NCI-H524 treated with DMSO at 0.1 percent for 48 hours (cell line): ENCODE data around the gene NIM1K.
A peak's percentile ranks its signal among the peaks of the same experiment; 100 is the strongest.
"Not testable (repeated sequence)": the region's sequence is repeated elsewhere in the genome, so short reads cannot be mapped to it uniquely, and the experiment has no call there.

Experiments
- DNase-seq: peaks from one replicate; lab custom pipeline; 2025; lab: John Stamatoyannopoulos, UW

NIM1K gene

DNA sequence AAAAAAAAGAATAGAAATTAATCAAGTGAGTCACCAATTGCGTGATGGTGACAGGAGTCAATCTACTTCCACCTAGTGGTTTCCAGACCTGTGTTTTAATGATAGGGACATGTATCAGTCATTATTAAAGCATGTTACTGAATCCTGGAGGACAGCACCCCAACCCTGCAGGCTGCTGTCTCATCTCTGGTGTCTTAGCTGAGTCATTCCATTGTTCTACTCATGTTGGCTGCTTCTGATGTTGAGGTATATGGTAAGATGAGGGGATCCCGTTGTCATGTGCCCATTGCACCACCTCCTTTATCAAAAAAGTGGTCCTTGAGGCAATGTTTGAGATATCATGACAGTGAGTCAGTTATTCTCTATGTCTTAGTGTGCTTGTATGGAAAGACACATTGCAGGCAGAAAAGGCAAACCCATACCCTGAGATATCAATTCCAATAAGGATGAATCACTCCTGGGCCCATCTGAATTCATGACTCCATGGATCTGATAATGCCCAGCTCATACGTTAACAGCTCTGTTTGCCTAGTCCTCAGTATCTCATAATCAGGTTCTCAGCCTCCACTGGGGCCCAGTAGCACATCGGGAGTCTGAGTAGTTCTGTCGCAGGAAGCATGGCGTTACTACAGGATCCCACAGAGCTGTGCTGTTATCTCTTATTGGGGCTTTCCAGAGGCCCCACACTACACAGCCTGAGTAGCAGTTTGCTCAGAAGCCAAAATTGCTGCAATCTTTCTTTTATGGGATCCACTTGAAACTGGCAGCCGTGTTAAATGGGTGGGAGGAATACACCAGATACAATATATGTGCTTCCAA is 90.0 kb downstream of the NIM1K start:
- DNase-seq, result no peak

DNA sequence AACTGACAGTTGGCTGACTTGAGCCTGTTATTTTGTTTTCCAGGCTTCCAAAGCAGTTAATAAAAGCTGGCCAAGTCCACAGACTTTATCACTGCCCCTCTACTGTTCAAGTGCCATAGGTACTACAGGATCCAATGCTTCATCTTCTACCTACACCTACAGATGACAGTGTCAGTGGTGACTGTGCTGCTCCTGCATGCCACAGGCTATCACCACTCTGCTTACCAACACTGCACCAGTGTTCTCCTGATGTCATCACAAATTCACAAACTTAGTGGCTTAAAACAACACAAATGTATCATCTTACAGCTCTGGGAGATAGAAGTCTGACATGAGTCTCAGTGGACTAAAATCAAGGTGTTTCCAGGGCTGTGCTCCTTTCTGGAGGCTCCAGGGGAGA is 94.6 kb downstream of the NIM1K start:
- DNase-seq, result no peak

DNA sequence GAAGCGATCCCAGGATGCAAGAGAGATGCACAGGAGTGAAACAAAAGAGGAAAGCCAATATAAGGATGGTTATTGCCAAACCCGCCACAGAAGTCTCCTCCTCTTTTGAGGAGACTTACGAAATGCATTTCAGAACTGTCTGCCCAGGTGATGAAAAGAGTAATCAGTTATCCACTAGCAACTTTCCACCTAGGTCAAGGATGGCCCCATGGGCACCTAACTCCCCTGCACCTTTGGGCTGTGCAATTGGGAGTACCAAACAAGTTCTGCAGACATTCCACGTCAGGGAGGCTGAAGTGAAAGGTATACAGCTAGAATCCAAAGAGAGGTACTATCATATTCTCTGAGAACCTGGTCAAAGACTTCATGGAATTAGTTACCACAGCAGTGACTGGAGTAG is 95.5 kb downstream of the NIM1K start:
- DNase-seq, result no peak

DNA sequence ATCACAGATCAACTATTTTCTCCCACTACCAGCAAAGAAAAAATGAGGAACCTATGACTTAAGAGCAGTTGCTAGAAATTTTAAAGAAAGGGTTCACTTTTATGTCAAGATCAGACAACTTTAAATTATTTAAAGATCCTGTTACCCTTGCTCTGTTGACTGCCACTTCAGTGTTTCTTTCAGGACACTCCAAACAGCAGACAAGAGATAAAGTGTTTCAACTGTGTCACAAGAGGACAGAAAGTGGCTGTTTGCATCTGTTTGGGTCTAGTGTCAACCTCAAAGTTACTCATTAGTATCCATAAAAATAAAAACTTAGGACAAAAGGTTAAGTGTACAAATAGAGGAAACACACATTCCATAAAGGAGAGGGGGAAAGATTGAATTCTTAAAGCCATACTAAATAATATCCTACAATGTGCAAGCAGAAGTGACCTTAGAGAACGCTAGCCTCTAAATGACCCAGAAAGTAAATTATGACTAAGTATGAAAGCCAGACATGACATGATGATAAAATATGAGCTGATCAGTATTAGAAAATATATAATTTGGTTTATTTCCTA is 96.3 kb downstream of the NIM1K start:
- DNase-seq, result no peak

DNA sequence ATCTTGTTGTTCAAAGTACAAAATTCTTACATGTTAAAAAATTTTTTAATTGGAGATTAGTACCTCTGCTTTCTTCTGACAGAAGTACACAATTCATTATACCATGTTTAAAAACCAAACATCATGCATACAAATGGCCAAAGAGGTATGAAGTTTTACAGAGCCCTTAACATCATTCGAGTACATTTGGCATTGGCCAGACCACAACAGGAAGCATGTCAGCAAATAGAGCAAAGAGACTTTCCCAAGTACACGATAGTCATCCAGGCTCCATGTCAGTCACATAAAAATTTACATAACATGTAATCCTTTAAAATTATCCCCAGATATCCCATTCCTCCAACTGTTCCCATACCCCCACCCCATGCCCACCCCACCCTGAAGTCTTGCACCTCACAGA is 98.7 kb downstream of the NIM1K start:
- no peak for DNase-seq

DNA sequence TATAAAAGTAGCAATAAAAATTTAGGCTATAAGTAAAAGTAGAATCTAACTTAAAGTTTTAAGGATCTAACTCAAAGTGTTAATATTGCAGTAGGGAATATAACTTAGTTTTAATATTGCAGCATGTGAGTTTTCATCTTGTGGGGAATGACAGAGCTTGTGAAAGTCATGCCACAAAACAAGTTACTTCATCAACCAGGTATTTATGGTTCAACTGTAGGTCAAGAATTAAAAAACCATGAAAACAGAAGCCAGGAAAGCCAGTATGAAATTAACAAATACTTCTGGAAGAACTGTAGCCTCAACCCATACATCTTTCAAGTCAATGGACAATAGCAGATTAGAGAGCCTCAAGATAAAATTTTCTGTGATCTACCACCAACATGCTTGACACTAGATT is 102.2 kb downstream of the NIM1K start:
- DNase-seq, result no peak

DNA sequence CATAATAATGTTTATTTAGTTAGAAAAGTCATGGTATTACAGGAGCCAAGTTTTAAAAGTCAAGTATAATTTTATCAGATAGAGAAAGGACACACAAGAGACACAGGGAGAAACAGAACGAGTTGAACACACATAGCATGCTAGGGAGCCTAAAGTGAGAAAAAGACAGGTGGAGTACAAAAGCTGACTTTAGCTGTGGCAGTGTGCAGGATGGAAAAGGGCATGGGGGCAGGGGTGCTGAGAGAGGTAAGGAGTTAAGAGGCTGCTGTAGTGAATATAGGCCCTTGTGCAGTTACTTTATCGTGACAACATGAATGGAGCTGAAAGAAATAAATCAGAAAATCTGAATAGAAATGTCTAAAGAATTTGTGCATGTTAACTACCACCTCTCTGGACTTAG is 103.2 kb downstream of the NIM1K start:
- DNase-seq, result no peak

DNA sequence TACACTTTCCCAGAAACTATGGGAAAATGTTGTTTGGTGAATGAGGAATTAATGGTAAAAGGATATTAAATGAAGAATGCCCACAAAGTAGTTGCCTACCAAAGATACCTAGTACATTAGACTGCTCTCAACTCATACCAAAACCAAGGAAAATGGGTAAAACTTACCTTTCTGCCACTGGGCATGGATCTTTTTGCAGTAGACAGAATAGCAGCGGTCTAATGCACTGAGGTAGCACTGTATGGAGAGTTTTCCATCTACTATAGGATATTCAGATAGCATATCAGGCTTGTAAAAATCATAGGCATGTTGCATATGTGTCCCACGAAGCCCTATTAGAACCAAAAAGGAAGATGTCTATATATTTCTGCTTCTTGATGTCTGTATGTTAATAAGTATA is 104.8 kb downstream of the NIM1K start:
- DNase-seq, result no peak

DNA sequence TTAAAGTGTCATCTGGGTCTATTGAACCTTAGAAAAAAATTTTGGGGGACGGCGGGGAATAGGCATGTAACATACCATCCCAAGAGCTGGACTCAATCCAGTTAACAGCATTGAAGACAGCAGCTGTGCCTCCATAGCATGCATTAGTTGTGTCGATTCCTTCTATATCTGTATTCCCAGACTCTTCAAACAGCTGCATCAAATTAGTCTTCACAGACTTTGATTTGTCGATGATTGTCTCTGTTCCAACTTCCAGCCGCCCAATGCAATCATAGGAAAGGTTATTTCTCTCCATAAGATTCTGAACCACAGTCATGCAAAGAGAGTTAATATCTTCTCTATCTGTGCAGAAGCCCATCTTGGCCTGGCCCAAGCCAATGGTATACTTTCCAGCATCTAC is 106.4 kb downstream of the NIM1K start:
- DNase-seq, result no peak

DNA sequence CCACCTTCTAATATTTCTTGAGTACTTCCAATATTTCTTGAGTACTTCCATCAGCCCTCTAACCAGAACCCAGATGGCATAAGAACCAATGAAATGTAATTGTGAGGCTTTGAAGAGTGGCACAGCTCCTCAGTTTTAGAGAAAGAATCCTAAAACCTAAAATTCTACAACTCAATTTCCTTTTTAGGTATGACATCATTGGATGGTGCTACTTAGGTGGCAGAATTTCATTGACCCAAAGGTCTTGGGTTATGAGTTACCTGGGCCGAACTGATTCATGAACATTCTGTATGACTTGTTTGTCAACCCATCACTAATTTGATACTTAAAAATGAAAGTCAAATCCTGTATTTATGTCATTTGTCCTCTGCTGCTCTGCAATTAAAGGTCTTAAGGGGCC is 108.1 kb downstream of the NIM1K start:
- no peak for DNase-seq

DNA sequence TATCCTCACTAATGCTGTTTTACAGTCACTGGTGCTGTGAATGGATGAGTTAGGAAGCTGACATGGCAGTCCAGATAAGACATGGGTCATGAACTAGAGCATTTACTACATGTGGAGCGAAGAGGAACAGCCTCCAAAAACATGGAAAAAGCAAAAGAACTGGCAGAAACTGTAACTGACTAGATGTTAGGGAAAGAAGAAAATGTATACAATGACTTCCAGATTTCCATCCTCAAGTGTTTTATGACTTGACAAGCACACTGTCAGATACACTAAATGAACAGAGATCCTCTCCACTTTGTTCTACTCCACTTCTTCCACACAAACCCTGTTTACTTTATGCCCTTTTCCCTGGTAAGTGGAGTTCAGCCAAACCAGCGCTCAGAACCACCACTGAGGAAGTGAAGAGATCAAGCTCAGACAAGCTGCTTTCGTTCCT is 109.6 kb downstream of the NIM1K start:
- DNase-seq, result no peak

DNA sequence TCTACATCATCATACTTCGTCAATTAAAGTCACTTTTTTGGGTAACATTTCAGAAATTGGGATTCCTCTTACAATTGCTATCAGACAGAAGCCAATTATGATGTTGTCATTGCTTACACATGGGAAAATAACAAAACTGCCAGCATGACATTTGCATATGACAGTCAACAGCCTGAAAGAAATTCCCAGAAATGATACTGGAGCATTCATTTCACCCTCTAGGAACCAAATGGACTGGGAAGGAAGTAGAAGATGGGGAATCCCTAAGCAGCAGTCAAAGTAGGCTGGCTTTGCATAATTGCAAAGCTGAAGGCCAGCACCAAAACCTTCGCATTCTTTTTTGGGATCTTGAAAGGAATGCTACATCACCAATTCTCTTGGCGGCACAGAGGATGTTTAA is 110.5 kb downstream of the NIM1K start:
- DNase-seq, result no peak

DNA sequence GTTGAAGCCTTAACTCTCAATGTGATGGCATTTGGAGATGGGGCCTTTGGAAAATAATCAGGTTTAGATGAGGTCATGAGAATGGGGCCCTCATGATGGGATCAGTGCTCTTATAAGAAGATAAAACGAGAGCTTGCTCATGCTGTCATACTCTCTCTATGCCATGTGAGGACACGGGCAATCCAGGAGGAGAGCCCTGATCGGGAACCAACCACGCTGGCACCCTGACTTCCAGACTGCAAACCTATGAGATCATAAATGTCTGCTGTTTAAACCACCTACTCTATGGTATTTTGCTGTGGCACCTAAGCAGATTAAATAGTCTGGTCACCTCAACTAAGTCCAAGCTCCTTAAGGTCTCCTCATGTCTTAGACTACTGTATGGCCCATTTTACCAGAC is 111.2 kb downstream of the NIM1K start:
- no peak for DNase-seq

DNA sequence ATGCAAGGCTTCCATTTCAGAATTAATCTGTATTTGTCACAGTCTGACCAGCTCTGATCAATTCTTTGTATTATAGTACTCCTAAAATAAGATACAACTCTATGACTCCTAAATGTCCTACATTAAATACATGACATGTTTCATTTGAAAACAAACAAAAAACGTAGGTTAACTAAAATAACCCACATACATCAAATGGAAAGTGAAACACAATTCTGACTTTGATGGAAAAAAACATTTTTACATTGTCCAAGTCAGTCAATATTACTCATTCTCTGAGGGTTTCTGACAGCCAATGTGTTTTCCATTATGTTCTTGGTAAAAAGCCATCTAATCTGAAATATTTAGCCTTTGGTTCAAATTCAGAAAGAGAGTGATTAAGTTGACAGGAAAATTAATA is 112.5 kb downstream of the NIM1K start:
- no peak for DNase-seq

DNA sequence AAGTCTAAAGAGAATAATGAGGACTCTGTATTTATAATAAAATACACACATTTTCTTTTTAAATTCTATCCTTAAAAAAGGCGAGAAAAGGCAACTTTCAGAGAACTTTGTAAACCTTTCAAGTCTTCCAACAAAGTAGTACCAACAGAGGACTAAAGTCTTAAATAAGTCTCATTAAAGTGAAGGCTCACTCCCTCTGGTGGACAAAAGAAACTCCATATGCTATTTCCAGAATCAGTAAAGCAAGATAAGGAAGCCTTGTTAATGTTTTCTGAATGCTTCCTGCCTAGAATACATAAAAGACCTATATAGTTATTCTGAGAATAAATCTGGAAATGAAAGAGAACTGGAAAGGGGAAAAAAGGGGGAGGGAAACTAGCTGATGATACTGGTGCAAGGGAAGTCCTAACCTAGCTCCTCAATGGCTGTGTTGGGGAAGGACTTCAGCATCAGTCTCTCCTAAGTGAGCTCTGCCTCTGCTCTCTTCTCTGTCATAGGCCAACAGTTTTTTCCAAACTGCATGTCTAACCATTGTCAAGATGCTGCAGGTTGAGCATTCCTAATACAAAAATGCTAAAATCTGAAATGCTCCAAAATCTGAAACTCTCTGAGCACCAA is 114.0 kb downstream of the NIM1K start:
- peak; percentile 26 for DNase-seq

DNA sequence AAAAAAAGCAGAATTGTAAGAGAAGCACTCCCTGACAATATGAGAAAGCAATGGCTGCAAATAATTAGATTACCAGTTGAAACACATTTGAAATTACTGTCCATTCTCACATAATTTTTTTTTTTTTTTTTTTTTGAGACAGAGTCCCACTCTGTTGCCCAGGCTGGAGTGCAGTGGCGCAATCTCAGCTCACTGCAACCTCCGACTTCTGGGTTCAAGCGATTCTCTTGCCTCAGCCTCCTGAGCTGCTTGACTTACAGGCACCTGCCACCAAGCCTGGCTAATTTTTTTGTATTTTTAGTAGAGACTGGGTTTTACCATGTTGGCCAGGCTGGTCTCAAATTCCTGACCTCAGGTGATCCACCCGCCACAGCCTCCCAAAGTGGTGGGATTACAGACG is 114.9 kb downstream of the NIM1K start:
- DNase-seq, result not testable (repeated sequence)

DNA sequence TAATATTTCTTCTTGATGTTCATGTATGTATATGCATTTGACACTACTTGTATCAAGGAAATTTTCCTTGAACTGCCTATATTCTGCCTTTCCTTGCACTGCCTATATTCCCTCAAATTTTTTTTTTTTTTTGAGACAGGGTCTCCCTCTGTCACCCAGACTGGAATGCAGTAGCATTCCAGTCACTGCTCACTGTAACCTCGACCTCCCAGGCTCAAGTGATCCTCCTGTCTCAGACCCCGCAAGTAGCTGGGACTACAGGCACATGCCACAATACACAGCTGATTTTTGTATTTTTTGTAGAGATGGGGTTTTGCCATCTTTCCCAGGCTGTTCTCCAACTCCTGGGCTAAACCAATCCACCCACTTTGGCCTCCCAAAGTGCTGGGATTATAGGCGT is 117.1 kb downstream of the NIM1K start:
- no peak for DNase-seq

DNA sequence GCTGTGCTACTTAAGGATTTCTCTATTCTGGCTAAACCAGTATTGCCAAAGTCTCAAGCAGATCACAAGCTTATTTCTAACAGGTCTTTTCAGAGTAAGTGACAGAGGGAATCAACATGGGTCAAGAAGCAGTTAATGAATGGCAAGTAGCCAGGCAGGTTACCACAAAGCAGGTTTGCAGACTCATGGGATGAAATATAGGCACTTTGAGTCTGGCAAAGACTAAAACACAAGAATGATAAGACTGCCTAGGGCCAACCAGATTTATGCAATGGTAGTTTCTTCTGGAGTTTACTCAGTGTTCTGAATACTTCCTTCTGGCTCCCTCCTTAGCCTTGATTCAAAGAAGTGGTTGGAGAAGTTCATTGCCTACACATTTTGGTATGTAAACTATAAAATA is 117.6 kb downstream of the NIM1K start:
- DNase-seq, result no peak

DNA sequence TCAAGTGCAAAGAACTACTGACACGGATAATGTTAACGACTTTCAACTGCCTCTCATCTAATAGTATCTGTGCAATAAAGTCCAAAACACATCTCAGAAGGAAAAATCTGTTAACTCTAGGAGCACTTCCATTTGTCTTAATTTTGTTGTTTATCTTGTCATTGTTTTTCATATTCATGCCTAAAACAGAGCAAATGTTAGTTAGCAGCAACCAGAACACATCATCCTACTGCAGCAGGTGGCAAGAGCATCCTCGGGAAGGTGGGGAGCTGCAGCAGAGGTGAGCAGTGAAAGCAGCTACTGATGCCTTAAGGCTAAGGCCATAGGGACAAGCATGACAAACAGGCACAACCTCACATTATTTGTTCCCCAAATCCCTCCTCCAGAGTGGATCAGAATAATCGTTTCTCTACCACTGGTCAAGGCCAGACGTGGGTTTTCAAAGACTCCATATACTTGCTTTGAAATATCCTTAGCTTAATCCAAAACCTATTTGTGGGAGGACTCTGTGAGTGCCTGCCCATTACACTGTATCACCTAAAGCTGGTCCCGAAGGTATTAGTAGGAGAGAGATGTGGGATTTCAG is 120.1 kb downstream of the NIM1K start:
- no peak for DNase-seq

DNA sequence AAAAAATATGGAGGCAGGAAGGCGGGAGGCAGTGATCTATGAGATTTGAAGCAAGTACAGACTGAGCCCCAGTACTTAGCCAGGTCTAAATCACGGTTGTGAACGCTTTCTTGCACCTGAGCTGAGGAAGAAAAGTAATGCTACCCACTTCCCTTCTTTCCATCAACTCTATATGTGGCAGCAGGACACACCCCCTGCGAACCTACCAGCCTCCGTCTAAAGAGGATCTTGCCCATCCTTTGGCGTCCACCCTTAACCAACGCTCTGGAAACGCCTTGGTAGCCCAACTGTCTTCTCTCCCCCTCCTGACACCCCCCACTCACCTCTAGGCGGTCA is 120.6 kb downstream of the NIM1K start:
- no peak for DNase-seq

DNA sequence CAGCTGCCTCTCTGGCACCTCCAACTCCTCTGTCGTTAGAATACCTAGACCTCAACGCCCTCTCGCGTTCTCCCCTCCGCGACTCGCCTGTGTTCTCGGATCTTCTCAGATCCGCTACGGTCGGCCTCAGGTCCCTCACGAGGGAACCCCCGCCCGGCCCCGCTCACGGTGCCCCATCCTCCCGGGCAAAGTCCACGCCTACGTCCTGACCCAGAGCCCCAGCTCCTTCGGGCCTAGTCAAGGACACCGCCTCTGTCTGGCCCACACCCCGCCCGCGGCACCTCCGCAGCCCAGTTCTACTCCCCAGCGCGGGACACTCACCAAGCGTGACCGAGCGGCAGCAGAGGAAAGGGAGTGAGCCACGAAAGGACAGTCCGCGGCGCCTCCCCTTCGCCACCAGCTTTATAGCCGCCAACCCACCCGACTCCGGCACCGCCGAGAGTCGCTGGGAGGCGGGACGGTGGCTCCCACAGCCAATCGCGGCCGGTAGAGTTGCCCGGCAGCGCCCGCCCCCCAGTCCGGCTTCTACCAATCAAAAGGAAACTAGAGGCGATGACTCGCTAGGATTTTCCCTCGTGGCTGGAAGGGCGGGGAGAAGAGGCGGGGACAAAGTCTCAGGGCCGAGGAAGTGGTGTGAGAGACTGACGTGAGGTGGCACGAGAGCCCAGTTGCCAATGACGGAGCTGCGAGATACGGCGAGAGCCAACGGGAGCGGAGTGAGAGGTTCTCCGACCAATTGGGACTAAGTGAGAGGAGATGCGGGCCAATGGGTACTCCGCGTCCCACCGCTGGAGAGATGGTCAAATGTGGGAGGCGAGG is 121.2 kb downstream of the NIM1K start, which contains the start of gene HMGCS1:
TSS of gene HMGCS1 (minus strand) at position 378 of the 819 bp plus-strand sequence. CDS start 14,447 bp downstream, outside the sequence.
- DNase-seq, result peak; percentile 99

DNA sequence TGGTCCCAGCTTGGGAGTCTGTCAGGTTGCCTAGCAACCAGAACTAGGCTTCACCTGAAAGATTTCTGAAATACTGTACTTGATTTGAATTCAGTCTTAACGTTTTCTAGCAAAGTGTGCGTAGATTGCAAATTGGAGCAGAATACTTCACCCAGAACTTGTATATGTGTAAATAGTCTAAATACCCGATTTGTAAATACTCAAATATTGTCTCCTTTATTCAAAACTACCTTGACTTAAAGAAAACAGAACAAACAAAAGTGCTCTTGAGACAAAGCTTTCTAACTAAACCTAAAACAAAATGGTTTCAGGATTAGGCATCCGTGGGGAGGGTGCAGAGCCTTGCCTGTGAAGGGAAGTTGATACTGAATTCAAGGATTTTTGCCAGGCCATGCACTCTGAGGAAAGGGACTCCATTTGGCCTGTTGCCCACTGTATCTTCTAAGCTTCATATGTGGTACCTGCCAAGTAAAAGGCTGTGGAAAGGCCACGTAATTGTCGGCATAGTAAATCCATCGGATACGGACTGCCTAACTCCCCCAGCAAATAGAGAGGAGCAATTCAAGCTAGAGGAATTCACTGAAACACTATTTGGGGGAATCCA is 121.9 kb downstream of the NIM1K start:
- no peak for DNase-seq
